HUES48 (cell line): ENCODE results near the gene SOX18.
A peak's percentile ranks its signal among the peaks of the same experiment; 100 is the strongest.

Experiments
- H3K27ac ChIP-seq: one replicate; pipeline ENCODE4 v1.7.0; 2013; ENCODE audit warnings: low read depth, low read length, inconsistent platforms
- H3K27me3 ChIP-seq: 2 replicates; pipeline ENCODE4 v1.6.1; 2013; ENCODE audit warnings: mild to moderate bottlenecking, low read length; ENCODE audit not compliant: control insufficient read depth, insufficient read depth
- H3K36me3 ChIP-seq: 2 replicates; pipeline ENCODE4 v1.6.1; 2013; ENCODE audit warnings: low read length; ENCODE audit not compliant: control insufficient read depth, insufficient read depth
- H3K4me1 ChIP-seq: 2 replicates; pipeline ENCODE4 v1.6.1; 2013; ENCODE audit warnings: mild to moderate bottlenecking, low read length; ENCODE audit not compliant: control insufficient read depth, insufficient read depth
- H3K4me3 ChIP-seq: 2 replicates; pipeline ENCODE4 v1.5.1; 2013; ENCODE audit warnings: mild to moderate bottlenecking, low read depth, low read length
- H3K9ac ChIP-seq: 2 replicates; pipeline ENCODE4 v1.6.1; 2013; ENCODE audit warnings: mild to moderate bottlenecking, low read depth, low read length, moderate library complexity
- H3K9me3 ChIP-seq: 2 replicates; pipeline ENCODE4 v1.6.1; 2013; ENCODE audit warnings: low read length; ENCODE audit not compliant: control insufficient read depth, insufficient read depth

SOX18 gene

GRCh38 chr20:64041040-64041780 lies 8.2 kb downstream of the SOX18 start:
- H3K9ac ChIP-seq, result no peak overlapping the region
- no peaks in the 10 kb centered on the region for H3K9me3 ChIP-seq
- no peak overlapping the region for H3K27ac ChIP-seq
- peaks cover 84% of the 10 kb centered on the region for H3K27me3 ChIP-seq
- H3K4me3 ChIP-seq, result no peak overlapping the region
- H3K4me1 ChIP-seq, result peaks cover 24% of the 10 kb centered on the region; the same call in 1 of the 2 replicates
- no peaks in the 10 kb centered on the region for H3K36me3 ChIP-seq

DNA sequence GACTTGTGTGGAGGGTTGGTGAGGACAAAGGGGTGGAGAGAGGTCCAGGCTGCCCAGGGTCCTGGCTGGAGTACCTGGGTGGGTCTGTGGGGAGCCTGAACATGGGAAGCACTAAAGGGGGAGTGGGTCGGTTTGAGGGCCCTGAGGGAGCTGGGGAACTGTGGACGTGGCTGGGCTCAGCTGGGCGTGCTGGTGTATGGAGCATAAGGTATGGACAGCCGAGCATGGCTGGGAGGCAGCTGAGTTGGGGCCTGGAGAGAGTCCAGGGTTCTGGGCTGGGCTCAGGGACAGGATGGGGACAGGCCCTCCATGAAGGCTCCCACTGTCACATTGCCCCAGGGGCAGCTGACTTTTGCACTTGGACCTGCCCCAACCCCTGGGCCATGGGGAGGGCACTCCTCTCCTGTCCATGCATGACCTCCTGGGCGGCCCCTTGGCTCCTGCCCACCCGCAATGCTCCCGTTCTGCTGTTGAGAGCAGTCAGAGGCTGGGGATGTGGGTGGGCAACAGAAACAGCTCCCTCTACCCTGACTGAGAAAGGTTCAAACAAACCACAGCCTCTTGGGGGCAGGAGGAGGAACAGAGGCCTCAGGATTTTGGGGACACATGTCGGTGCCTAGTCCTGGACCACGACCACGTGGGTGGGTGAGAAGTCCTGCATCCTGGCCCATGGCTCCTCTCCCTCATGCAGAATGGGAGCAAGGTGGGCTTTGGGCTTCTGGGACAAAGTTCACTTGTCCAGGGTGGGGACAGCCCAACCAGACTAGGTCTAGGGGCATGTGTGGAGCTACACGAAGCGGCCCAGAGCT lies 9.0 kb downstream of the SOX18 start:
- H3K4me3 ChIP-seq, result no peak overlapping the region
- peaks cover 1% of the 10 kb centered on the region; the same call in 1 of the 2 replicates for H3K36me3 ChIP-seq
- H3K4me1 ChIP-seq, result peaks cover 23% of the 10 kb centered on the region; the same call in 1 of the 2 replicates
- no peak overlapping the region for H3K9ac ChIP-seq
- H3K27me3 ChIP-seq, result peaks cover 76% of the 10 kb centered on the region
- H3K9me3 ChIP-seq, result no peaks in the 10 kb centered on the region
- H3K27ac ChIP-seq, result no peak overlapping the region

GRCh38 chr20:64039293-64040160 lies 9.9 kb downstream of the SOX18 start:
- Histone ChIP-seq H3K27ac (no peak overlapping the region), H3K36me3 (peaks cover 8% of the 10 kb centered on the region), H3K9me3 (no peaks in the 10 kb centered on the region), H3K4me1 (peaks cover 19% of the 10 kb centered on the region; the same call in 1 of the 2 replicates), H3K9ac (no peak overlapping the region), H3K27me3 (peaks cover 67% of the 10 kb centered on the region), H3K4me3 (peak overlapping the region; percentile 78; the same call in 1 of the 2 replicates)

GRCh38 chr20:64038565-64039292 lies 10.7 kb downstream of the SOX18 start:
- H3K9me3 ChIP-seq, result no peaks in the 10 kb centered on the region
- H3K27ac ChIP-seq, result no peak overlapping the region
- no peak overlapping the region; the same call in 1 of the 2 replicates for H3K9ac ChIP-seq
- peaks cover 59% of the 10 kb centered on the region for H3K27me3 ChIP-seq
- peak overlapping the region; percentile 78 for H3K4me3 ChIP-seq
- H3K36me3 ChIP-seq, result peaks cover 10% of the 10 kb centered on the region
- peaks cover 19% of the 10 kb centered on the region; the same call in 1 of the 2 replicates for H3K4me1 ChIP-seq

DNA sequence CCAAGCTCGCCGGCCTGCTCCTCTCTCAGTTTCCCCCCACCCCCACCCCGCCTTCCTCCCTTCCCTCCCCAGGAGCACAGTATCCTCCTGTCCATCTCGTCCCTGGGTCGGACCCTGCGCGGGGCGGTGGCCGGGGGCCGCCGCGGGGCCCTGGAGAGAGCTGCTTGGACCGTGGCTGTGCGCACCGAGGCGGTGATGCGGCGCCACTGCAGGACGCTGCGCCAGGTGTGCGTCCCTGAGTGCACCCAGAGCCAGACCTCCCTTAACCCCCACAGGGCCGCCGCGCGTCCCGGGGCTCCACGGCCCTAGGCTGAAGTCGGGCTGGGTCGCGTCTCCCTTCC lies 11.2 kb downstream of the SOX18 start:
- H3K4me3 ChIP-seq, result peak overlapping the region; percentile 78
- no peak overlapping the region; the same call in 1 of the 2 replicates for H3K9ac ChIP-seq
- no peak overlapping the region for H3K27ac ChIP-seq
- H3K4me1 ChIP-seq, result peaks cover 19% of the 10 kb centered on the region; the same call in 1 of the 2 replicates
- no peaks in the 10 kb centered on the region for H3K9me3 ChIP-seq
- H3K36me3 ChIP-seq, result peaks cover 13% of the 10 kb centered on the region
- peaks cover 54% of the 10 kb centered on the region for H3K27me3 ChIP-seq

- H3K27me3 ChIP-seq, result peaks cover 54% of the 10 kb centered on the region
- H3K4me3 ChIP-seq, result peak overlapping the region; percentile 78
- H3K4me1 ChIP-seq, result peaks cover 19% of the 10 kb centered on the region; the same call in 1 of the 2 replicates
- H3K9ac ChIP-seq, result no peak overlapping the region
- H3K36me3 ChIP-seq, result peaks cover 19% of the 10 kb centered on the region
- no peak overlapping the region for H3K27ac ChIP-seq
- H3K9me3 ChIP-seq, result no peaks in the 10 kb centered on the region
These were observed 11.8 kb downstream of the SOX18 start for GRCh38 chr20:64037498-64038213.

DNA sequence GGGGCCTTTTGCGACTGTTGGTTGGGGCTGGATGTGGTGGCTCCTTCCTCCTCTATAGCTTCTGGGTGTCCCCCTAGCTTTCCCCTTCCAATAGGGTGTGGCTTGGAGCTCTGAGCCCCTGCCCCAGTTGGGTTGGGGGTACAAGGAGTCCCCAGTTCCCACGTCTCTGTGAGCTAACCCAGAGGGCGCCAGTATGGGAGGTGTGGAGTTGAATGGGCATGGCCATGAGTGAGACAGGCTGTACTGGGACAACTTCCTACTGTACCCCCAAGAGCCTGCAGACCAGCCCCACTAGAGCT lies 12.3 kb downstream of the SOX18 start:
- H3K27ac ChIP-seq, result no peak overlapping the region
- H3K9ac ChIP-seq, result no peak overlapping the region
- peaks cover 17% of the 10 kb centered on the region; the same call in 1 of the 2 replicates for H3K4me1 ChIP-seq
- H3K4me3 ChIP-seq, result no peak overlapping the region
- H3K9me3 ChIP-seq, result no peaks in the 10 kb centered on the region
- peaks cover 24% of the 10 kb centered on the region for H3K36me3 ChIP-seq
- peaks cover 50% of the 10 kb centered on the region for H3K27me3 ChIP-seq

- Histone ChIP-seq H3K4me1 (peaks cover 13% of the 10 kb centered on the region; the same call in 1 of the 2 replicates), H3K27ac (no peak overlapping the region), H3K9ac (no peak overlapping the region), H3K4me3 (no peak overlapping the region), H3K36me3 (peaks cover 30% of the 10 kb centered on the region), H3K9me3 (no peaks in the 10 kb centered on the region), H3K27me3 (peaks cover 44% of the 10 kb centered on the region)
These were observed 12.9 kb downstream of the SOX18 start for GRCh38 chr20:64036346-64037198.

GRCh38 chr20:64035933-64036345 lies 13.5 kb downstream of the SOX18 start, which contains the start of gene C20orf204:
Gene C20orf204, plus strand, starts transcription at chr20:64036182. Its CDS starts 142 bp downstream, at chr20:64036324.
- Histone ChIP-seq H3K4me1 (peaks cover 13% of the 10 kb centered on the region; the same call in 1 of the 2 replicates), H3K27me3 (peaks cover 38% of the 10 kb centered on the region), H3K4me3 (no peak within 1 kb of the TSS), H3K36me3 (peaks cover 33% of the 10 kb centered on the region), H3K9me3 (no peaks in the 10 kb centered on the region), H3K27ac (no peak within 1 kb of the TSS), H3K9ac (no peak within 1 kb of the TSS)
